HEK293T (cell line): ENCODE data around the gene POU2F2.

Source experiments
- CTCF ChIA-PET: fragments of 350-600 bp; formaldehyde crosslinking; extraction: SDS; loops from one replicate; lab custom pipeline; 2021; ENCODE audit warnings: antibody characterized with exemption, inconsistent platforms; lab: Yijun Ruan, JAX
- POLR2A ChIA-PET: fragments of 350-600 bp; formaldehyde crosslinking; extraction: SDS; loops from one replicate; lab custom pipeline; 2020; ENCODE audit warnings: antibody characterized with exemption, inconsistent platforms; lab: Yijun Ruan, JAX
- DNase-seq: peaks from one replicate; pipeline ENCODE4 v3.0.0; 2012; ENCODE audit warnings: mixed read lengths; ENCODE audit errors: extremely low spot score
- CTBP1 ChIP-seq: fragments of 450-650 bp; IDR thresholded peaks from 2 replicates; pipeline ENCODE4 v1.6.1; 2016; ENCODE audit warnings: borderline replicate concordance
- FOXA1 ChIP-seq: fragments of 450-650 bp; IDR thresholded peaks from 2 replicates; pipeline ENCODE4 v1.6.1; 2016; ENCODE audit warnings: mild to moderate bottlenecking
- FOXK2 ChIP-seq: fragments of 450-650 bp; IDR thresholded peaks from 2 replicates; pipeline ENCODE4 v1.6.1; 2016; ENCODE audit warnings: mild to moderate bottlenecking
- L3MBTL2 ChIP-seq: fragments of 450-650 bp; conservative IDR thresholded peaks from 2 replicates; pipeline ENCODE4 v1.6.1; 2016; ENCODE audit warnings: mild to moderate bottlenecking
- ZNF384 ChIP-seq: fragments of 450-650 bp; IDR thresholded peaks from 2 replicates; pipeline ENCODE4 v1.6.1; 2016

Gene POU2F2

GRCh38 chr19:42038666-42039065 is 93.6 kb downstream of the POU2F2 start:
- POLR2A ChIA-PET, result interaction anchor here (2.1 to 2.8 kb wide), 2 partner anchors 10 to 38 kb away, joined by 8 to 11 read pairs; partner anchors contain the start of gene ZNF574
- DNase-seq, result no peak
- TF ChIP-seq L3MBTL2, result no peak
- TF ChIP-seq ZNF384, result no peak
- CTCF ChIA-PET, result no interaction called here

GRCh38 chr19:42037649-42038048 is 94.6 kb downstream of the POU2F2 start:
- CTCF ChIA-PET, result no interaction called here

More at GRCh38 chr19:42037649-42038048, 94.6 kb downstream of the POU2F2 start:
- no peak for TF ChIP-seq CTBP1
- TF ChIP-seq ZNF384, result no peak
- TF ChIP-seq FOXA1, result no peak
- TF ChIP-seq FOXK2, result no peak
- no peak for DNase-seq
- POLR2A ChIA-PET, result interaction anchor here (1.2 to 2.8 kb wide), 3 partner anchors 9 to 178 kb away, joined by 3 to 11 read pairs (median 8); partner anchors contain the start of genes RPS19 and ZNF574
